Nephron progenitor cell (in vitro differentiated cells): ENCODE results near the gene TNS1.

Experiments used
- DNase-seq: peaks from one replicate; pipeline ENCODE4 v3.0.0; 2021
- H3K27ac Mint-ChIP-seq: 2 replicates; pipeline ENCODE4 v1.8.0; 2021; ENCODE audit warnings: mild to moderate bottlenecking, moderate library complexity, mixed read lengths
- H3K27me3 Mint-ChIP-seq: 2 replicates; pipeline ENCODE4 v1.8.0; 2021; ENCODE audit warnings: mild to moderate bottlenecking, low read depth, mixed read lengths; ENCODE audit not compliant: poor library complexity
- H3K36me3 Mint-ChIP-seq: 2 replicates; pipeline ENCODE4 v1.8.0; 2021; ENCODE audit warnings: low read depth, mixed read lengths
- H3K4me1 Mint-ChIP-seq: 2 replicates; pipeline ENCODE4 v1.8.0; 2021; ENCODE audit warnings: mixed read lengths
- H3K4me3 Mint-ChIP-seq: 2 replicates; pipeline ENCODE4 v1.8.0; 2021; ENCODE audit warnings: mild to moderate bottlenecking, moderate library complexity, mixed read lengths
- H3K9me3 Mint-ChIP-seq: 2 replicates; pipeline ENCODE4 v1.8.0; 2021; ENCODE audit warnings: mild to moderate bottlenecking, moderate library complexity, mixed read lengths
- CTCF ChIP-seq: fragments of 200-600 bp; sonication (generic); IDR thresholded peaks from 2 replicates; pipeline ENCODE4 v1.5.0; 2021; ENCODE audit warnings: antibody characterized with exemption

TNS1 gene

GRCh38 chr2:217972037-217972436 is 30.8 kb downstream of the TNS1 start:
- Mint-ChIP-seq H3K4me3 (no peak overlapping the region), H3K27me3 (peaks cover 7% of the 10 kb centered on the region), H3K36me3 (peaks cover 3% of the 10 kb centered on the region), H3K27ac (no peak overlapping the region), H3K9me3 (peaks cover 3% of the 10 kb centered on the region), H3K4me1 (peaks cover 9% of the 10 kb centered on the region)
- DNase-seq, result no peak
- no peak for TF ChIP-seq CTCF

- Mint-ChIP-seq H3K9me3 (peaks cover 3% of the 10 kb centered on the region), H3K27ac (no peak overlapping the region), H3K4me1 (peaks cover 16% of the 10 kb centered on the region), H3K27me3 (peaks cover 7% of the 10 kb centered on the region), H3K36me3 (peaks cover 3% of the 10 kb centered on the region), H3K4me3 (no peak overlapping the region)
- DNase-seq, result no peak
- no peak for TF ChIP-seq CTCF
Measured at GRCh38 chr2:217971166-217971565, 31.6 kb downstream of the TNS1 start.

GRCh38 chr2:217970206-217970605 is 32.6 kb downstream of the TNS1 start:
- no peak for DNase-seq
- peaks cover 3% of the 10 kb centered on the region for H3K36me3 Mint-ChIP-seq
- H3K27ac Mint-ChIP-seq, result no peak overlapping the region
- no peak for TF ChIP-seq CTCF
- peaks cover 25% of the 10 kb centered on the region for H3K4me1 Mint-ChIP-seq
- H3K4me3 Mint-ChIP-seq, result no peak overlapping the region
- peaks cover 7% of the 10 kb centered on the region for H3K27me3 Mint-ChIP-seq
- H3K9me3 Mint-ChIP-seq, result peaks cover 3% of the 10 kb centered on the region

- Mint-ChIP-seq H3K36me3 (peaks cover 3% of the 10 kb centered on the region), H3K4me3 (no peak overlapping the region), H3K4me1 (peaks cover 31% of the 10 kb centered on the region), H3K27ac (no peak overlapping the region), H3K9me3 (peaks cover 3% of the 10 kb centered on the region), H3K27me3 (peaks cover 6% of the 10 kb centered on the region)
- TF ChIP-seq CTCF, result no peak
- no peak for DNase-seq
Measured at GRCh38 chr2:217969588-217969987, 33.2 kb downstream of the TNS1 start.

- Mint-ChIP-seq H3K27me3 (no peaks in the 10 kb centered on the region), H3K27ac (no peak overlapping the region), H3K4me1 (peaks cover 43% of the 10 kb centered on the region), H3K4me3 (no peak overlapping the region), H3K36me3 (peaks cover 3% of the 10 kb centered on the region), H3K9me3 (peaks cover 3% of the 10 kb centered on the region)
- no peak for DNase-seq
- TF ChIP-seq CTCF, result no peak
Measured at GRCh38 chr2:217968023-217968422, 34.8 kb downstream of the TNS1 start.

- Mint-ChIP-seq H3K27ac (peak overlapping the region; percentile 79), H3K27me3 (no peaks in the 10 kb centered on the region), H3K4me1 (peaks cover 42% of the 10 kb centered on the region), H3K36me3 (peaks cover 3% of the 10 kb centered on the region), H3K4me3 (no peak overlapping the region), H3K9me3 (peaks cover 3% of the 10 kb centered on the region)
- no peak for DNase-seq
- TF ChIP-seq CTCF, result no peak
Measured at GRCh38 chr2:217966423-217967070, 36.2 kb downstream of the TNS1 start.
